Esophagus squamous epithelium (tissue), 5 donors: ENCODE results near the gene ANO2. TPM values are rescaled to one million over a fixed set of nuclear protein-coding genes. Genes with fewer than 3 reads are reported as not detected.

Experiments used
- DNase-seq: peaks from one replicate; lab custom pipeline; 2025; lab: John Stamatoyannopoulos, UW
- H3K27ac ChIP-seq, 4 donors: fragments of 200-600 bp; sonication (generic); one replicate each; pipeline ENCODE4 v1.5.1; 2016 to 2019; ENCODE audit warnings: mild to moderate bottlenecking in 1 of 4
- H3K27me3 ChIP-seq, 4 donors: fragments of 200-600 bp; sonication (generic); 1 replicate in 3 of 4; 2 replicates in 1 of 4; pipeline versions ENCODE4 v1.5.1 to v1.6.0; 2017 to 2021; ENCODE audit warnings: antibody characterized with exemption in 1 of 4
- H3K36me3 ChIP-seq, 3 donors: fragments of 200-600 bp; sonication (generic); one replicate each; pipeline ENCODE4 v1.5.1; 2016 to 2019
- H3K4me1 ChIP-seq, 3 donors: fragments of 200-600 bp; sonication (generic); one replicate each; pipeline ENCODE4 v1.5.1; 2017 to 2019
- H3K4me3 ChIP-seq, 4 donors: fragments of 200-600 bp; sonication (generic); 1 replicate in 3 of 4; 2 replicates in 1 of 4; pipeline ENCODE4 v1.5.1; 2016 to 2019; ENCODE audit warnings: mild to moderate bottlenecking in 2 of 4, moderate library complexity in 1 of 4
- H3K9me3 ChIP-seq, 3 donors: fragments of 200-600 bp; sonication (generic); one replicate each; pipeline ENCODE4 v1.5.1; 2016 to 2019
- POLR2A ChIP-seq, 4 donors: fragments of 450-650 bp; IDR thresholded peaks; one replicate each; pipeline ENCODE4 v1.6.1; 2017; ENCODE audit warnings: antibody characterized with exemption in 4 of 4, mild to moderate bottlenecking in 4 of 4, moderate library complexity in 3 of 4
- WGBS, 2 donors: methylation state at CpG; one replicate each; pipeline ENCODE4 v1.1.5; 2018; 5-methylcytosine and 5-hydroxymethylcytosine counted together
- intact Hi-C: fragments of 100-400 bp; cut with DNase I; formaldehyde crosslinking; loops from one replicate; pipeline ENCODE4 v1.15.0; 2022
- small RNA-seq, 4 donors: library from RNA; depleted of rRNA; stranded (forward); fragments of <200 nt; gene quantifications; one replicate each; pipeline ENCODE3, GENCODE V24; 2016
- total RNA-seq, 4 donors: library from RNA; depleted of rRNA; stranded (reverse); fragments of >200 nt; gene quantifications; one replicate each; pipeline ENCODE4 v1.1.0, GENCODE V29; 2016
- TF ChIP-seq, protein P1 (sequence below), 6 experiments: fragments of 450-650 bp in 4 of 6; fragments of 200-600 bp in 2 of 6; sonication (generic) in 2 of 6; IDR thresholded peaks; one replicate each; pipeline ENCODE4 v1.5.1; 2016 to 2019; ENCODE audit warnings: antibody characterized with exemption in 6 of 6, mild to moderate bottlenecking in 4 of 6, moderate library complexity in 4 of 6
- donor health status: DM: yes; HTN: yes; CAD: no.

ANO2 gene
- total RNA-seq, 4 donors from 2014 or later, result 0.49 to 11.8 (median 3.1) TPM

DNA sequence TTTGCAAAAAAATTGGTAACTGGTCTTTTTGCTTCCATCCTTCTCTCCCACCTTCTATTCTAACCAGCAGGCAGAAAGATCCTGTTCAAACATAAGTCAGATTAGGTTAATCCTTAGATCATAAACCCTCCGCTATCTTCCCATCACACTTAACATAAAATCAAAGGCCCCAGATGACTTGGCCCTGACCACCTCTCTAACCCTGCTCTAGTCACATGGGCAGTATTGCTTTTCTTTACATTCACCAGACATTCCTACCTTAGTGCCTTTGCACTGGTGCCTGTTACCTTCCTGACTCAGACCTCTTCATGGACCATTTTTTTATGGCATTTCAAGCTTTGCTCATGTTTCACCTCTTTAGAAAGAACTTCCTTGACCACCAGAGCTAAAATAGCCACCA lies 429.6 kb downstream of the ANO2 start:
- TF ChIP-seq, protein P1, sequence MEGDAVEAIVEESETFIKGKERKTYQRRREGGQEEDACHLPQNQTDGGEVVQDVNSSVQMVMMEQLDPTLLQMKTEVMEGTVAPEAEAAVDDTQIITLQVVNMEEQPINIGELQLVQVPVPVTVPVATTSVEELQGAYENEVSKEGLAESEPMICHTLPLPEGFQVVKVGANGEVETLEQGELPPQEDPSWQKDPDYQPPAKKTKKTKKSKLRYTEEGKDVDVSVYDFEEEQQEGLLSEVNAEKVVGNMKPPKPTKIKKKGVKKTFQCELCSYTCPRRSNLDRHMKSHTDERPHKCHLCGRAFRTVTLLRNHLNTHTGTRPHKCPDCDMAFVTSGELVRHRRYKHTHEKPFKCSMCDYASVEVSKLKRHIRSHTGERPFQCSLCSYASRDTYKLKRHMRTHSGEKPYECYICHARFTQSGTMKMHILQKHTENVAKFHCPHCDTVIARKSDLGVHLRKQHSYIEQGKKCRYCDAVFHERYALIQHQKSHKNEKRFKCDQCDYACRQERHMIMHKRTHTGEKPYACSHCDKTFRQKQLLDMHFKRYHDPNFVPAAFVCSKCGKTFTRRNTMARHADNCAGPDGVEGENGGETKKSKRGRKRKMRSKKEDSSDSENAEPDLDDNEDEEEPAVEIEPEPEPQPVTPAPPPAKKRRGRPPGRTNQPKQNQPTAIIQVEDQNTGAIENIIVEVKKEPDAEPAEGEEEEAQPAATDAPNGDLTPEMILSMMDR (IDR thresholded peaks at IDR 0.05), result no peak
- TF ChIP-seq POLR2A (IDR thresholded peaks at IDR 0.05), result no peak
- Histone ChIP-seq H3K27me3 (peaks cover 0 to 32% (median 0%) of the 10 kb centered on the region in 4 donors), H3K9me3 (no peaks in the 10 kb centered on the region), H3K4me3 (no peak overlapping the region), H3K27ac (no peak overlapping the region), H3K4me1 (peaks cover 5 to 17% (median 6%) of the 10 kb centered on the region in 3 donors), H3K36me3 (no peaks in the 10 kb centered on the region)
- intact Hi-C loops, result no loop called here
- 89 to 90% methylated on average over 1 of the region's 1 CpG for WGBS, 2 donors
- DNase-seq, result no peak

DNA sequence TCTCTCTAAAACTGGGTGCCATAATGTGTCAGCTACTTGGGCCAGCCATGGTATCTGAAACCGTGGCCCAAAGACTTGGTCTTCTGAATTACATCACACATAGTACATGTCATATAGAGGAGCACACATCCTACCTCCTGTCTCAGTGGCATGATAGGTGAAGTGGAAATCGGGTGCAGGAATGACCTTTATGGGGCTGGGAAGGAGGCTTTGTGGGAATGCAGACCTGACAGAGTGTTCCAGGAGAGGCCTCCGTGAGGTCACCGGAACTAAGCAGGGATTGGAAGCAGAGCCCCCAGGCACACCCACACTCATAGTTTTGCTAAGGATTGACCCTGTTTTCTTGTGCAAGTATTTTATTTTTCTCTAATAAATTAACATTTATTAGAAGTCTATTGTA lies 430.5 kb downstream of the ANO2 start:
- no peak overlapping the region for H3K4me3 ChIP-seq
- 87 to 89% methylated on average over 4 of the region's 4 CpGs for WGBS, 2 donors
- intact Hi-C loops, result no loop called here
- TF ChIP-seq, protein P1 (IDR thresholded peaks at IDR 0.05), result no peak
- TF ChIP-seq POLR2A (IDR thresholded peaks at IDR 0.05), result no peak
- no peaks in the 10 kb centered on the region for H3K36me3 ChIP-seq
- no peak for DNase-seq
- no peaks in the 10 kb centered on the region for H3K9me3 ChIP-seq
- H3K4me1 ChIP-seq, result peaks cover 5 to 17% (median 6%) of the 10 kb centered on the region in 3 donors
- H3K27ac ChIP-seq, result no peak overlapping the region
- H3K27me3 ChIP-seq, result peaks cover 0 to 38% (median 0%) of the 10 kb centered on the region in 4 donors

- H3K27ac ChIP-seq, result no peak overlapping the region
- no peaks in the 10 kb centered on the region for H3K9me3 ChIP-seq
- H3K4me1 ChIP-seq, result peaks cover 5 to 17% (median 6%) of the 10 kb centered on the region in 3 donors
- no peaks in the 10 kb centered on the region for H3K36me3 ChIP-seq
- H3K27me3 ChIP-seq, result peaks cover 0 to 38% (median 0%) of the 10 kb centered on the region in 4 donors
- H3K4me3 ChIP-seq, result no peak overlapping the region
- DNase-seq, result no peak
- TF ChIP-seq, protein P1 (IDR thresholded peaks at IDR 0.05), result no peak
- intact Hi-C loops, result no loop called here
- WGBS, 2 donors, result 66 to 84% methylated on average over 4 to 5 of the region's 6 CpGs
Measured at GRCh38 chr12:5514016-5514415, 431.0 kb downstream of the ANO2 start.

DNA sequence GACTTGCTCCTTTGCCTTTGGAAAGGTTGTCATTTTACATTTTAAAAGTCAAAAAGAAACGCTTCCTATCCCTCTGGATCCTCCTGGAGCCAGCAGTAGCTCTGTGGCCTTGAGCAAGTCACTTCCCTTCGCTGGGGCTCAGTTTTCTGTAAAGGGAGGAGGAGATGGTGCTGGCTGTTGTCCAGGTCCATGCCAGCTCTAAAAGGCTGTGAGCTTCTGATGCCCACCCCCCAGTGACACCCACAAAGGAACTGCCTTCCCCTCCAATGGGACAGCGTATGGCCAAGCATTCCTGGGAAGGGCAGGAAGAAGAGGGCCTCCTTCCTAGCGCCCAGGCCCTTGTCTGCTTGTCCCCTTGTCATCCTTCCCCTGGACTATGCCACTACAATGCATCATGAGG lies 431.7 kb downstream of the ANO2 start:
- Histone ChIP-seq H3K27me3 (peaks cover 0 to 38% (median 0%) of the 10 kb centered on the region in 4 donors), H3K9me3 (no peaks in the 10 kb centered on the region), H3K36me3 (no peaks in the 10 kb centered on the region), H3K4me3 (no peak overlapping the region), H3K4me1 (peaks cover 5 to 17% (median 6%) of the 10 kb centered on the region in 3 donors), H3K27ac (no peak overlapping the region)
- no peak for DNase-seq
- TF ChIP-seq, protein P1 (IDR thresholded peaks at IDR 0.05), result no peak
- TF ChIP-seq POLR2A (IDR thresholded peaks at IDR 0.05), result no peak
- intact Hi-C loops, result no loop called here
- 89 to 97% methylated on average over 3 to 4 of the region's 4 CpGs for WGBS, 2 donors

Small RNAs within 50 kb of the gene (small RNA-seq; reads per million reads assigned to genes)
- gene AC137627.1, result 0 reads per million in 4 donors

Other genes with a start within 250 kb of the ANO2 start
- gene VWF, start 179.4 kb upstream of the ANO2 start, total RNA-seq, result 10 to 100 TPM; 21.1 to 92.5 (median 49.7) TPM